ENCODE data around the gene SH2B2.
"Not testable (repeated sequence)": the region's sequence is repeated elsewhere in the genome, so short reads cannot be mapped to it uniquely, and the experiment has no call there.

- not testable (repeated sequence) for TF ChIP-seq SMC3 (conservative IDR thresholded peaks at IDR 0.05; ENCODE audit: poor library complexity); RAD21 (conservative IDR thresholded peaks at IDR 0.05); EZH2 (IDR thresholded peaks at IDR 0.05; ENCODE audit: borderline replicate concordance, insufficient read depth, low read length, poor library complexity, severe bottlenecking); EP300 (conservative IDR thresholded peaks at IDR 0.05; ENCODE audit: poor library complexity, severe bottlenecking); TAF1 (IDR thresholded peaks at IDR 0.05; ENCODE audit: low read depth); POLR2AphosphoS5 (IDR thresholded peaks at IDR 0.05)
- TF ChIP-seq, protein P1, sequence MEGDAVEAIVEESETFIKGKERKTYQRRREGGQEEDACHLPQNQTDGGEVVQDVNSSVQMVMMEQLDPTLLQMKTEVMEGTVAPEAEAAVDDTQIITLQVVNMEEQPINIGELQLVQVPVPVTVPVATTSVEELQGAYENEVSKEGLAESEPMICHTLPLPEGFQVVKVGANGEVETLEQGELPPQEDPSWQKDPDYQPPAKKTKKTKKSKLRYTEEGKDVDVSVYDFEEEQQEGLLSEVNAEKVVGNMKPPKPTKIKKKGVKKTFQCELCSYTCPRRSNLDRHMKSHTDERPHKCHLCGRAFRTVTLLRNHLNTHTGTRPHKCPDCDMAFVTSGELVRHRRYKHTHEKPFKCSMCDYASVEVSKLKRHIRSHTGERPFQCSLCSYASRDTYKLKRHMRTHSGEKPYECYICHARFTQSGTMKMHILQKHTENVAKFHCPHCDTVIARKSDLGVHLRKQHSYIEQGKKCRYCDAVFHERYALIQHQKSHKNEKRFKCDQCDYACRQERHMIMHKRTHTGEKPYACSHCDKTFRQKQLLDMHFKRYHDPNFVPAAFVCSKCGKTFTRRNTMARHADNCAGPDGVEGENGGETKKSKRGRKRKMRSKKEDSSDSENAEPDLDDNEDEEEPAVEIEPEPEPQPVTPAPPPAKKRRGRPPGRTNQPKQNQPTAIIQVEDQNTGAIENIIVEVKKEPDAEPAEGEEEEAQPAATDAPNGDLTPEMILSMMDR (IDR thresholded peaks at IDR 0.05; ENCODE audit: poor library complexity, severe bottlenecking): not testable (repeated sequence)
These were observed 69.7 kb downstream of the SH2B2 start, which contains the start of gene SPDYE6 for GRCh38 chr7:102356344-102356743.

All from neural cell (in vitro differentiated cells).